ENCODE results near the gene NAGLU. TPM values are rescaled to one million over a fixed set of nuclear protein-coding genes. Genes with fewer than 3 reads are reported as not detected.

Gene NAGLU
- total RNA-seq, 2 donors from 2014 or later: 19.6 to 22.1 TPM

DNA sequence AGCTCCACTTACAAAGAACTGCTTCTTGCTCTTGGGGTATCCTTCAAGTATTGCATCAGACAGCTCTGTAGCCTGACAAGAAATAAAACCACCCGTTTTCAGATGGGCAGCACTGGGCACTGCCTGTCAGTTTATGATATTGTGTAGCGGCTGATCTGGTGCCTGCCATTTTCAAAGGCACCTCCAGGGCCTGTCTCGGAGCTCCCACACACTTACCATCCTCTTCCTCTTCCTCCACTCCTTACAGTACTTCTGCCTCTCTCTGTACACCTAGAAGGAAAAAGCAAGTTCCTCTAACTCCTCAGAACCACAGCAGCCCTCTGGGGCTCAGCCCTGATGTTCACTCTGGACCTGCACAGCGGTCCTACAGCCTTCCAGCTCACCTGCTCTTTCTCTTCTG lies 37.1 kb downstream of the NAGLU start:
- TF ChIP-seq, protein P1, sequence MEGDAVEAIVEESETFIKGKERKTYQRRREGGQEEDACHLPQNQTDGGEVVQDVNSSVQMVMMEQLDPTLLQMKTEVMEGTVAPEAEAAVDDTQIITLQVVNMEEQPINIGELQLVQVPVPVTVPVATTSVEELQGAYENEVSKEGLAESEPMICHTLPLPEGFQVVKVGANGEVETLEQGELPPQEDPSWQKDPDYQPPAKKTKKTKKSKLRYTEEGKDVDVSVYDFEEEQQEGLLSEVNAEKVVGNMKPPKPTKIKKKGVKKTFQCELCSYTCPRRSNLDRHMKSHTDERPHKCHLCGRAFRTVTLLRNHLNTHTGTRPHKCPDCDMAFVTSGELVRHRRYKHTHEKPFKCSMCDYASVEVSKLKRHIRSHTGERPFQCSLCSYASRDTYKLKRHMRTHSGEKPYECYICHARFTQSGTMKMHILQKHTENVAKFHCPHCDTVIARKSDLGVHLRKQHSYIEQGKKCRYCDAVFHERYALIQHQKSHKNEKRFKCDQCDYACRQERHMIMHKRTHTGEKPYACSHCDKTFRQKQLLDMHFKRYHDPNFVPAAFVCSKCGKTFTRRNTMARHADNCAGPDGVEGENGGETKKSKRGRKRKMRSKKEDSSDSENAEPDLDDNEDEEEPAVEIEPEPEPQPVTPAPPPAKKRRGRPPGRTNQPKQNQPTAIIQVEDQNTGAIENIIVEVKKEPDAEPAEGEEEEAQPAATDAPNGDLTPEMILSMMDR (IDR thresholded peaks at IDR 0.05): no peak
- Histone ChIP-seq H3K36me3 (peaks cover 60% of the 10 kb centered on the region), H3K4me1 (peaks cover 0 to 34% of the 10 kb centered on the region in 2 donors), H3K27me3 (no peaks in the 10 kb centered on the region), H3K4me3 (no peak overlapping the region), H3K27ac (no peak overlapping the region), H3K9me3 (no peaks in the 10 kb centered on the region)
- DNase-seq (ENCODE audit: low spot score): no peak

DNA sequence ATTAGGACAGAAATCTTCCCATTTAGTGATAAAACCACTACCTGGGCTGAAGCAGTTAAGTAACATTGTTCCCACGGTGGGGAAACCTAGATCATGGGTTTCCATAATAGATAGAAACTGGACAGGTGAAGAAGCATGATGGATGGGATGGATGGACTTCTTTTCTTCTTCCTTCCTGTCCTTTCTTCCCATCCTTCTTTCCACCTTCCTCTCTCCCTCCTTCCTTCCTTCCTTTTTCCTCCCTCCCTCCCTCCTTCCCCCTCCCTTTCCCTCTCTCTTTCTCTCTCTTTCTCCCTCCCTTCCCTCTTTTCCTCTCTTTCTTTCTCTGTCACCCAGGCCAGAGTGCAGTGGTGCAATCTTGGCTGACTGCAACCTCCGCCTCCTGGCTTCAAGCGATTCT lies 38.4 kb downstream of the NAGLU start:
- TF ChIP-seq, protein P1 (IDR thresholded peaks at IDR 0.05): no peak
- Histone ChIP-seq H3K27me3 (no peaks in the 10 kb centered on the region), H3K4me3 (no peak overlapping the region), H3K27ac (no peak overlapping the region), H3K36me3 (peaks cover 49% of the 10 kb centered on the region), H3K9me3 (no peaks in the 10 kb centered on the region), H3K4me1 (peaks cover 0 to 33% of the 10 kb centered on the region in 2 donors)
- no peak for DNase-seq (ENCODE audit: low spot score)

DNA sequence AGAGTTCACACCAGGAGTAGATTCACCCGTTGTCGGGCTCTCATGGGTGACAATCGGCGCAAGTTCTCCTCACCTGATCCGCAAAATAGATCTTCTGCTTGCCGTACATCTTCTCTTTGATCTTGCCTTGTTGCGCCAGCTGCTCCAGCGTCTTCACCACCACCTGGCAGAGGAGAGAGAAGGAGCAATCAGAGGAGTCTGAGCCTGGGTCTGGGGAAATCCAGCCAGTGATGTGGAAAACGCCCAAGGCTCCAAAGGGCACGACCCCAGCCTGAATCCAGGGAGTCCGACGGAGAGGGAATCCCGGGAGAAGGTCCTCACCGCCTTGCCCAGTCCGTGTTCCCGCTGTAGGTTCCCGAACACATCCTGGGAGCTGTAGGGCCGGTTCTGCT lies 41.1 kb downstream of the NAGLU start:
- H3K27me3 ChIP-seq: no peaks in the 10 kb centered on the region
- H3K4me3 ChIP-seq: peak overlapping the region; percentile 66 to 68
- DNase-seq (ENCODE audit: low spot score): no peak
- peaks cover 0 to 22% of the 10 kb centered on the region in 2 donors for H3K4me1 ChIP-seq
- TF ChIP-seq, protein P1 (IDR thresholded peaks at IDR 0.05): no peak
- no peaks in the 10 kb centered on the region for H3K9me3 ChIP-seq
- H3K36me3 ChIP-seq: peaks cover 46% of the 10 kb centered on the region
- H3K27ac ChIP-seq: peak overlapping the region; percentile 84 to 94

DNA sequence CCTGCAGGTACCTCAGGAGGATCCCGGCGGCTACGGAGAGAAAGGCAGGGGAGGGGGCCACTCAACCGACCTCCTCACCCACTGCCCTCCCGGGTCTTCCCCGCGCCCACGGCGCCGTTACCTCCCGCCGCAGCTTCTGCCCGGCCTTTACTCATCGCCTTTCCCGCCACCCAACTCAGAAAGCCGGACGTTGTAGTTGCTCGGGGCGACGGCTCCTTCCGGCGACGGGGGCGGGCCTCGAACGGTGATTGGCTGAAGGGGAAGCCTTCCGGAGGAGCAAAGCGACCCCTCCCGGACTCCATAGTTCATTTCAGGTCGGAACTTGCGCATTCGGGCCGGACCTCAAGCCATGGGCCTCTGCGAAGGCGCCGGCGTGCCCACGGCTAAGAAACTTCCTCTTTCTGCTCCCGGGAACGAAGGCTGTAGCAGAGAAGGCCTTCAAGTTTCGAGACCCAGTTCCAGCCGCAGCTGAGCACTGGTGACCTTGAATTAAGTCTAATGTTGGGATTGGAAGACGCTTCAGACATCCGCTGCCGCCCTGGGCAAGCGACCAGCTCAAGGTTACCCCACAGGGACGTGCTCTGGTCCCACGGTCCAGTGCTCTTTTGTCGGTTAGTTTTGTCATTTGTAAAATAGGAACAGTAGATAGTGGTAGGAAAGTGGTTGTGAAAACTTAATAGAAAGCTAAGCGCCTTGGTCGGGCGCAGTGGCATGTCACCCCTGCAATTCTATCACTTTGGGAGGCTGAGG lies 41.7 kb downstream of the NAGLU start, which contains the start of gene PSMC3IP:
PSMC3IP (minus strand) TSS at position 198 of the 750 bp plus-strand sequence; CDS start at position 155, 43 bp downstream.
- Histone ChIP-seq H3K36me3 (peaks cover 46% of the 10 kb centered on the region), H3K4me1 (peaks cover 0 to 22% of the 10 kb centered on the region in 2 donors), H3K27me3 (no peaks in the 10 kb centered on the region), H3K4me3 (peak within 1 kb of the TSS; percentile 66 to 68), H3K27ac (peak within 1 kb of the TSS; percentile 84 to 94), H3K9me3 (no peaks in the 10 kb centered on the region)
- TF ChIP-seq, protein P1 (IDR thresholded peaks at IDR 0.05): peak in 1 of 2 donors; percentile 22
- peak; percentile 96 for DNase-seq (ENCODE audit: low spot score)

DNA sequence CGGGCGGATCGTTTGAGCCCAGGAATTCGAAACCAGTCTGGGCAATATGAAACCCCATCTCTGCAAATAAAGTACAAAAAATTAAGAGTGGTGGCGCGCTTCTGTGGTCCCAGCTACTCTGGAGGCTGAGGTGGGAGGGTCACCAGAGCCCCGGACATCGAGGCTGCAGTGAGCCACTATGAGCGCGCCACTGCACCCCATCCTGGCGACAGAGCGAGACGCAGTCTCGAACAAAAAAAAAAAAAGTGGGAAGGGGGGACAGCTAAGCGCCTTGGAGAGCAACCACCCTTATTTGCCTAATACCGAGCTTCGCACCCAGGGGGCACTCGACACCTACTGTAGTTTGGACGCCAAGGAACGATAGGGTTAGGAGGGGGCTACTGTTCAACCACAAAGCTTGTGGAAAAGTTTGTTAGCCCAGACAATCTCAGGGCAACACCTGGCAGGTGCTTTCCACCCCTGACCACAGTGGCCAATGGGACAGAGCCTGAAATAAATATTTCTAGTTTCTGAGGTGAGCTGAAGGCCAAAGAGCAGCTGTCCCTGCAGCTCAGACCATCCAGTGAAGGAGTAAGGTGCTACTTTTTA lies 42.3 kb downstream of the NAGLU start:
- Histone ChIP-seq H3K27me3 (no peaks in the 10 kb centered on the region), H3K36me3 (peaks cover 46% of the 10 kb centered on the region), H3K4me3 (peak overlapping the region; percentile 66 to 68), H3K9me3 (no peaks in the 10 kb centered on the region), H3K27ac (peak overlapping the region; percentile 84 to 94), H3K4me1 (peaks cover 0 to 22% of the 10 kb centered on the region in 2 donors)
- TF ChIP-seq, protein P1 (IDR thresholded peaks at IDR 0.05): peak in 1 of 2 donors; percentile 82
- DNase-seq (ENCODE audit: low spot score): peak; percentile 79

Data from right atrium auricular region (tissue), 2 donors.